ENCODE data around the gene ZC3H18. TPM values are rescaled to one million over a fixed set of nuclear protein-coding genes. Genes with fewer than 3 reads are reported as not detected.
A peak's percentile ranks its signal among the peaks of the same experiment; 100 is the strongest.

Gene ZC3H18
- total RNA-seq, 1 donor from 2014 or later: 20.6 TPM

GRCh38 chr16:88580371-88580770 lies 10.2 kb downstream of the ZC3H18 start:
- DNase-seq (ENCODE audit: low read depth): no peak

GRCh38 chr16:88581033-88581432 lies 10.8 kb downstream of the ZC3H18 start:
- DNase-seq (ENCODE audit: low read depth): no peak

- DNase-seq (ENCODE audit: low read depth): no peak
Measured at GRCh38 chr16:88582912-88583575, 12.8 kb downstream of the ZC3H18 start.

GRCh38 chr16:88584676-88585075 lies 14.5 kb downstream of the ZC3H18 start:
- DNase-seq (ENCODE audit: low read depth): no peak

- DNase-seq (ENCODE audit: low read depth): no peak
Measured at GRCh38 chr16:88585269-88585668, 15.1 kb downstream of the ZC3H18 start.

GRCh38 chr16:88585927-88586581 lies 15.9 kb downstream of the ZC3H18 start:
- no peak for DNase-seq (ENCODE audit: low read depth)

GRCh38 chr16:88588148-88588547 lies 17.9 kb downstream of the ZC3H18 start:
- DNase-seq (ENCODE audit: low read depth): no peak

GRCh38 chr16:88588754-88589153 lies 18.6 kb downstream of the ZC3H18 start:
- no peak for DNase-seq (ENCODE audit: low read depth)

- no peak for DNase-seq (ENCODE audit: low read depth)
Measured at GRCh38 chr16:88589441-88589840, 19.2 kb downstream of the ZC3H18 start.

GRCh38 chr16:88591577-88592021 lies 21.4 kb downstream of the ZC3H18 start:
- no peak for DNase-seq (ENCODE audit: low read depth)

GRCh38 chr16:88593061-88593460 lies 22.9 kb downstream of the ZC3H18 start:
- DNase-seq (ENCODE audit: low read depth): no peak

GRCh38 chr16:88593489-88593888 lies 23.3 kb downstream of the ZC3H18 start:
- no peak for DNase-seq (ENCODE audit: low read depth)

- no peak for DNase-seq (ENCODE audit: low read depth)
Measured at GRCh38 chr16:88593910-88594309, 23.7 kb downstream of the ZC3H18 start.

- DNase-seq (ENCODE audit: low read depth): no peak
Measured at GRCh38 chr16:88595101-88595500, 24.9 kb downstream of the ZC3H18 start.

GRCh38 chr16:88595921-88596320 lies 25.7 kb downstream of the ZC3H18 start:
- no peak for DNase-seq (ENCODE audit: low read depth)

GRCh38 chr16:88596483-88596882 lies 26.3 kb downstream of the ZC3H18 start:
- DNase-seq (ENCODE audit: low read depth): no peak

- DNase-seq (ENCODE audit: low read depth): no peak
Measured at GRCh38 chr16:88597856-88598491, 27.8 kb downstream of the ZC3H18 start.

GRCh38 chr16:88599092-88599733 lies 29.0 kb downstream of the ZC3H18 start:
- DNase-seq (ENCODE audit: low read depth): no peak

- DNase-seq (ENCODE audit: low read depth): peak; percentile 11
Measured at GRCh38 chr16:88599825-88600538, 29.8 kb downstream of the ZC3H18 start.

- no peak for DNase-seq (ENCODE audit: low read depth)
Measured at GRCh38 chr16:88600539-88600896, 30.3 kb downstream of the ZC3H18 start.

GRCh38 chr16:88601313-88602036 lies 31.3 kb downstream of the ZC3H18 start:
- DNase-seq (ENCODE audit: low read depth): no peak

All from renal cortical epithelial cell (primary cell).